ENCODE measurements around the gene UBASH3A. TPM values are rescaled to one million over a fixed set of nuclear protein-coding genes. Genes with fewer than 3 reads are reported as not detected.
"Not testable (repeated sequence)": the region's sequence is repeated elsewhere in the genome, so short reads cannot be mapped to it uniquely, and the experiment has no call there.

The UBASH3A gene
- polyA plus RNA-seq, 4 donors: 0.06 TPM; not detected in 2

- DNase-seq (ENCODE audit: low read depth in 4 of 4, low spot score in 2 of 4): no peak
Observed at GRCh38 chr21:42406866-42407265, 3.2 kb downstream of the UBASH3A start.

GRCh38 chr21:42407476-42407875, 3.8 kb downstream of the UBASH3A start:
- DNase-seq (ENCODE audit: low read depth in 4 of 4, low spot score in 2 of 4): no peak

- not testable (repeated sequence) for DNase-seq (ENCODE audit: low read depth in 4 of 4, low spot score in 2 of 4)
Observed at GRCh38 chr21:42408718-42409117, 5.0 kb downstream of the UBASH3A start.

- no peak for DNase-seq (ENCODE audit: low read depth in 4 of 4, low spot score in 2 of 4)
Observed at GRCh38 chr21:42409366-42409765, 5.7 kb downstream of the UBASH3A start.

GRCh38 chr21:42411197-42411869, 7.6 kb downstream of the UBASH3A start:
- no peak for DNase-seq (ENCODE audit: low read depth in 4 of 4, low spot score in 2 of 4)

- DNase-seq (ENCODE audit: low read depth in 4 of 4, low spot score in 2 of 4): no peak
Observed at GRCh38 chr21:42411891-42412635, 8.4 kb downstream of the UBASH3A start.

- DNase-seq (ENCODE audit: low read depth in 4 of 4, low spot score in 2 of 4): no peak
Observed at GRCh38 chr21:42412636-42412933, 8.9 kb downstream of the UBASH3A start.

- no peak for DNase-seq (ENCODE audit: low read depth in 4 of 4, low spot score in 2 of 4)
Observed at GRCh38 chr21:42413093-42413492, 9.4 kb downstream of the UBASH3A start.

- no peak for DNase-seq (ENCODE audit: low read depth in 4 of 4, low spot score in 2 of 4)
Observed at GRCh38 chr21:42413500-42413899, 9.8 kb downstream of the UBASH3A start.

GRCh38 chr21:42414066-42414465, 10.4 kb downstream of the UBASH3A start:
- no peak for DNase-seq (ENCODE audit: low read depth in 4 of 4, low spot score in 2 of 4)

GRCh38 chr21:42414553-42414927, 10.8 kb downstream of the UBASH3A start:
- DNase-seq (ENCODE audit: low read depth in 4 of 4, low spot score in 2 of 4): no peak

- no peak for DNase-seq (ENCODE audit: low read depth in 4 of 4, low spot score in 2 of 4)
Observed at GRCh38 chr21:42414928-42415769, 11.4 kb downstream of the UBASH3A start.

GRCh38 chr21:42417533-42417932, 13.8 kb downstream of the UBASH3A start:
- no peak for DNase-seq (ENCODE audit: low read depth in 4 of 4, low spot score in 2 of 4)

GRCh38 chr21:42418886-42419285, 15.2 kb downstream of the UBASH3A start:
- DNase-seq (ENCODE audit: low read depth in 4 of 4, low spot score in 2 of 4): no peak

GRCh38 chr21:42419845-42420244, 16.1 kb downstream of the UBASH3A start:
- DNase-seq (ENCODE audit: low read depth in 4 of 4, low spot score in 2 of 4): no peak

GRCh38 chr21:42421018-42421793, 17.5 kb downstream of the UBASH3A start:
- DNase-seq (ENCODE audit: low read depth in 4 of 4, low spot score in 2 of 4): no peak

GRCh38 chr21:42423197-42423675, 19.5 kb downstream of the UBASH3A start:
- DNase-seq (ENCODE audit: low read depth in 4 of 4, low spot score in 2 of 4): no peak

GRCh38 chr21:42423685-42424084, 20.0 kb downstream of the UBASH3A start:
- DNase-seq (ENCODE audit: low read depth in 4 of 4, low spot score in 2 of 4): no peak

GRCh38 chr21:42424914-42425541, 21.3 kb downstream of the UBASH3A start:
- DNase-seq (ENCODE audit: low read depth in 4 of 4, low spot score in 2 of 4): no peak

- no peak for DNase-seq (ENCODE audit: low read depth in 4 of 4, low spot score in 2 of 4)
Observed at GRCh38 chr21:42425591-42425990, 21.9 kb downstream of the UBASH3A start.
